Measurements from ENCODE around the gene NDST1.

Gene NDST1

DNA sequence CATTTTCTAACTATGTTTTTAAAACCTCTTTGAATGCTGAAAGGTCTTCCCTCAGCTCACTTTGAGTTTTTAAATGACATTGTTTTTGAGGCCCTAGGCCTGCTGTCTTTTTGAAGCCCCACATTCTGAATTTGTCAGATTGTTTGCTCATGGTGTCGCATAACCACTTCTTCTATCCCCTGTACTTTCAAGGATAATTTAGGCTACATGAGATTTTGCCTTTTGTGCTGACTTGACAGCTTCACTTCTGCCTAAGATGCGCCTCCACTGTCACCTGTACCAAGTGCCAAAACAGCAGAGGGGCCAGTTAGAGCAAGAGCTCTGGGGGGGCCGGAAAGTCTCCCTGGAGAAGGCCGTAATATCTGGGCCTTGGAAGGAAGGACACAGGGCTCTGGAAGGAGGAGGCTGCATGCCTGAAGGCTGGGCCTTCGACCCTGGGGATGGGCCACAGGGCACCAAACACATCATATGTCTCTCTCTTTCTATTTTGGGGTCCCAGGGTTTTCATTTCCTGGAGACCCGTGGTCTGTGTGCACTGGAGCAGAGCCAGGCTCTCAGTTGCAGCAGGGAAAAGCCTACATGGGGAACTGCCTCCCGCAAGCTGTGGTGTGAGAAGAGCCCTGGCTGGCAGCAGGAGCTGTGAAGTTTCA, 49.1 kb downstream of the NDST1 start:
- Histone ChIP-seq H3K36me3 (ENCODE audit: insufficient read depth, low read length) (no peaks in the 10 kb centered on the region), H2AFZ (ENCODE audit: low read length) (no peak overlapping the region), H3K9ac (ENCODE audit: low read length) (no peak overlapping the region), H3K27me3 (ENCODE audit: insufficient read depth, low read length) (no peaks in the 10 kb centered on the region; the same call in 1 of the 2 replicates), H3K4me3 (ENCODE audit: low read depth, low read length, poor library complexity, severe bottlenecking) (no peak overlapping the region), H3K9me2 (ENCODE audit: low read depth, low read length) (no peaks in the 10 kb centered on the region), H4K20me1 (ENCODE audit: insufficient read depth, low read length) (no peaks in the 10 kb centered on the region), H3F3A (ENCODE audit: insufficient read depth, low read length) (no peaks in the 10 kb centered on the region), H3K9me3 (ENCODE audit: low read length) (no peaks in the 10 kb centered on the region), H3K79me2 (ENCODE audit: insufficient read depth, low read length) (no peaks in the 10 kb centered on the region), H3K4me2 (ENCODE audit: low read length) (no peak overlapping the region), H3K4me1 (ENCODE audit: insufficient read depth, low read length, severe bottlenecking) (no peaks in the 10 kb centered on the region), H3K27ac (ENCODE audit: low read depth, low read length, poor library complexity, severe bottlenecking) (no peak overlapping the region)
- TF ChIP-seq EZH2 (IDR thresholded peaks at IDR 0.05; ENCODE audit: borderline replicate concordance, low read length): no peak
- TF ChIP-seq, protein P1, sequence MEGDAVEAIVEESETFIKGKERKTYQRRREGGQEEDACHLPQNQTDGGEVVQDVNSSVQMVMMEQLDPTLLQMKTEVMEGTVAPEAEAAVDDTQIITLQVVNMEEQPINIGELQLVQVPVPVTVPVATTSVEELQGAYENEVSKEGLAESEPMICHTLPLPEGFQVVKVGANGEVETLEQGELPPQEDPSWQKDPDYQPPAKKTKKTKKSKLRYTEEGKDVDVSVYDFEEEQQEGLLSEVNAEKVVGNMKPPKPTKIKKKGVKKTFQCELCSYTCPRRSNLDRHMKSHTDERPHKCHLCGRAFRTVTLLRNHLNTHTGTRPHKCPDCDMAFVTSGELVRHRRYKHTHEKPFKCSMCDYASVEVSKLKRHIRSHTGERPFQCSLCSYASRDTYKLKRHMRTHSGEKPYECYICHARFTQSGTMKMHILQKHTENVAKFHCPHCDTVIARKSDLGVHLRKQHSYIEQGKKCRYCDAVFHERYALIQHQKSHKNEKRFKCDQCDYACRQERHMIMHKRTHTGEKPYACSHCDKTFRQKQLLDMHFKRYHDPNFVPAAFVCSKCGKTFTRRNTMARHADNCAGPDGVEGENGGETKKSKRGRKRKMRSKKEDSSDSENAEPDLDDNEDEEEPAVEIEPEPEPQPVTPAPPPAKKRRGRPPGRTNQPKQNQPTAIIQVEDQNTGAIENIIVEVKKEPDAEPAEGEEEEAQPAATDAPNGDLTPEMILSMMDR (IDR thresholded peaks at IDR 0.05; ENCODE audit: low read length): no peak

DNA sequence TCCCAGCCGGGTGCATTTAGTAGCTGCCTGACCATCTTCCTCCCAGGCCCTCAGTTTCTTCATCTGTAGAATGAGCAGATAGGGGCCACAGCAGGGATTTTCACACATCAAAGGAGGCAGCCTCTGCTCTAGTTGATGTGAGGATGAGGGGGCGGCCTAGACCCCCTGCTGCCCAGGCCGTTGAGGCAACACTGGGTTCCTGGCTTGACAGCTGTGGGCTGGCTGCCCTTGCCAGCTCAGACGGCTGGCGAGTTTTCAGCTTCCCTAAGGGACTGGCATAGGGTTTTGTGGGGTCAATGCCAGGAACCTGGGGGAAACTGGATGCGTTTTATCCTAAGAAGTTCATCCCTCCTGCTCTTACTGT, 49.6 kb downstream of the NDST1 start:
- Histone ChIP-seq H3K36me3 (ENCODE audit: insufficient read depth, low read length) (no peaks in the 10 kb centered on the region), H3K27me3 (ENCODE audit: insufficient read depth, low read length) (no peaks in the 10 kb centered on the region; the same call in 1 of the 2 replicates), H2AFZ (ENCODE audit: low read length) (no peak overlapping the region), H3K27ac (ENCODE audit: low read depth, low read length, poor library complexity, severe bottlenecking) (no peak overlapping the region), H3F3A (ENCODE audit: insufficient read depth, low read length) (no peaks in the 10 kb centered on the region), H3K9me2 (ENCODE audit: low read depth, low read length) (no peaks in the 10 kb centered on the region), H3K4me3 (ENCODE audit: low read depth, low read length, poor library complexity, severe bottlenecking) (no peak overlapping the region), H3K9me3 (ENCODE audit: low read length) (no peaks in the 10 kb centered on the region), H3K9ac (ENCODE audit: low read length) (no peak overlapping the region), H4K20me1 (ENCODE audit: insufficient read depth, low read length) (no peaks in the 10 kb centered on the region), H3K79me2 (ENCODE audit: insufficient read depth, low read length) (no peaks in the 10 kb centered on the region), H3K4me1 (ENCODE audit: insufficient read depth, low read length, severe bottlenecking) (no peaks in the 10 kb centered on the region), H3K4me2 (ENCODE audit: low read length) (no peak overlapping the region)
- TF ChIP-seq, protein P1 (IDR thresholded peaks at IDR 0.05; ENCODE audit: low read length): no peak
- TF ChIP-seq EZH2 (IDR thresholded peaks at IDR 0.05; ENCODE audit: borderline replicate concordance, low read length): no peak

DNA sequence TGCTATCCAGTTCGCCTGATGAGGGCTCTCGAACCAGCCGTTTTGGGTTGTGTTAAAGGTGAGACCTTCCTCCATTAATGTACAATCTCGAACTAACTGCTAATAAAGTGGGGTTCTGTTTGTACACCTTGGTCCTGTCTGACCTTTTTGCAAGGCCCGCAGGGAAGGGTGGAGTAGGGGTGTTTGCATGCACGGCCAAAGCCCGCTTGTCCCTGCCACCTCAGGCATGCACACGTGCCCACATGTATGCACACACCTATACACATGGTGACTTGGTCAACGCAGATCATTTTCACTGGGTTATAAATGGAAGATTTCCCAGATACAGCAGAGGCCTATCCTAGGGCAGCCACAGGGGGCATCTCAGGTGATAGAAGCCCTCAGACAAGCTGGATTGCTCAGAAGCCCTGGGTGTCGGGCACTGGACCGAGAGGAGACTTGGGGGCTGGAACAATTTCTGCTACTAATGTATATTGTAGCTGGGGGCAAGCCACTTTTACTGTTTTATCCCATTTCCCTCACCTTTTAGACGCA, 50.2 kb downstream of the NDST1 start:
- Histone ChIP-seq H3K9ac (ENCODE audit: low read length) (no peak overlapping the region), H3K9me2 (ENCODE audit: low read depth, low read length) (no peaks in the 10 kb centered on the region), H3K4me1 (ENCODE audit: insufficient read depth, low read length, severe bottlenecking) (no peaks in the 10 kb centered on the region), H3K4me2 (ENCODE audit: low read length) (no peak overlapping the region), H3F3A (ENCODE audit: insufficient read depth, low read length) (no peaks in the 10 kb centered on the region), H3K4me3 (ENCODE audit: low read depth, low read length, poor library complexity, severe bottlenecking) (no peak overlapping the region), H3K36me3 (ENCODE audit: insufficient read depth, low read length) (no peaks in the 10 kb centered on the region), H3K79me2 (ENCODE audit: insufficient read depth, low read length) (no peaks in the 10 kb centered on the region), H4K20me1 (ENCODE audit: insufficient read depth, low read length) (no peaks in the 10 kb centered on the region), H3K9me3 (ENCODE audit: low read length) (no peaks in the 10 kb centered on the region), H3K27ac (ENCODE audit: low read depth, low read length, poor library complexity, severe bottlenecking) (no peak overlapping the region), H3K27me3 (ENCODE audit: insufficient read depth, low read length) (no peaks in the 10 kb centered on the region; the same call in 1 of the 2 replicates), H2AFZ (ENCODE audit: low read length) (no peak overlapping the region)
- no peak for TF ChIP-seq EZH2 (IDR thresholded peaks at IDR 0.05; ENCODE audit: borderline replicate concordance, low read length)
- TF ChIP-seq, protein P1 (IDR thresholded peaks at IDR 0.05; ENCODE audit: low read length): no peak
